A673 (cell line): ENCODE data around the gene GPN2.

Source experiments
- CTCF ChIP-seq: fragments of 300-800, 200-600 bp; sonication (generic); conservative IDR thresholded peaks from 2 replicates; pipeline ENCODE4 v1.5.1; 2017; ENCODE audit warnings: low read depth, mild to moderate bottlenecking, antibody characterized with exemption, low read length, moderate library complexity, mixed read lengths
- EZH2 ChIP-seq: fragments of 200-600 bp; sonication (generic); IDR thresholded peaks from 2 replicates; pipeline ENCODE4 v1.6.1; 2017; ENCODE audit warnings: borderline replicate concordance, low read depth, mild to moderate bottlenecking, mixed read lengths, antibody characterized with exemption, low read length; ENCODE audit not compliant: poor library complexity, severe bottlenecking

- no peak for TF ChIP-seq CTCF
- no peak for TF ChIP-seq EZH2
Measured at GRCh38 chr1:26874896-26875295, 15.2 kb downstream of the GPN2 start.
